Activated CD4-positive, alpha-beta memory T cell treated with anti-CD3 and anti-CD28 coated beads for 36 hours (primary cell): ENCODE measurements around the gene CLIC4. TPM values are rescaled to one million over a fixed set of nuclear protein-coding genes. Genes with fewer than 3 reads are reported as not detected.
"Not testable (repeated sequence)": the region's sequence is repeated elsewhere in the genome, so short reads cannot be mapped to it uniquely, and the experiment has no call there.

Source experiments
- CTCF ChIA-PET: fragments of 350-600 bp; sonication (Branson Sonifier 250); formaldehyde crosslinking; loops from one replicate; lab custom pipeline; 2021; ENCODE audit warnings: antibody characterized with exemption, inconsistent platforms; lab: Charles Lee
- POLR2A ChIA-PET: fragments of 350-600 bp; sonication (Branson Sonifier 250); formaldehyde crosslinking; loops from one replicate; lab custom pipeline; 2021; ENCODE audit warnings: antibody characterized with exemption; lab: Charles Lee
- DNase-seq: peaks from one replicate; pipeline ENCODE4 v3.0.0-alpha.2; 2020
- H3K27ac Mint-ChIP-seq: one replicate; pipeline ENCODE4 v1.8.0; 2021; ENCODE audit warnings: mixed read lengths
- H3K27me3 Mint-ChIP-seq: one replicate; pipeline ENCODE4 v1.8.0; 2021; ENCODE audit warnings: mixed read lengths
- H3K36me3 Mint-ChIP-seq: one replicate; pipeline ENCODE4 v1.8.0; 2021; ENCODE audit warnings: mixed read lengths
- H3K4me1 Mint-ChIP-seq: one replicate; pipeline ENCODE4 v1.8.0; 2021; ENCODE audit warnings: low read depth, mixed read lengths
- H3K4me3 Mint-ChIP-seq: one replicate; pipeline ENCODE4 v1.8.0; 2021; ENCODE audit warnings: mild to moderate bottlenecking, mixed read lengths
- H3K9me3 Mint-ChIP-seq: one replicate; pipeline ENCODE4 v1.8.0; 2021; ENCODE audit warnings: mixed read lengths
- intact Hi-C: fragments of 100-400 bp; cut with micrococcal nuclease; formaldehyde crosslinking; loops from one replicate; pipeline ENCODE4 v1.15.1; 2023
- total RNA-seq, 2 experiments: library from RNA; stranded (reverse); gene quantifications; one replicate each; pipeline ENCODE4 v1.2.3, GENCODE V29; 2021

The CLIC4 gene
- total RNA-seq, 2 experiments from 2014 or later = 25.5 to 26.3 TPM

DNA sequence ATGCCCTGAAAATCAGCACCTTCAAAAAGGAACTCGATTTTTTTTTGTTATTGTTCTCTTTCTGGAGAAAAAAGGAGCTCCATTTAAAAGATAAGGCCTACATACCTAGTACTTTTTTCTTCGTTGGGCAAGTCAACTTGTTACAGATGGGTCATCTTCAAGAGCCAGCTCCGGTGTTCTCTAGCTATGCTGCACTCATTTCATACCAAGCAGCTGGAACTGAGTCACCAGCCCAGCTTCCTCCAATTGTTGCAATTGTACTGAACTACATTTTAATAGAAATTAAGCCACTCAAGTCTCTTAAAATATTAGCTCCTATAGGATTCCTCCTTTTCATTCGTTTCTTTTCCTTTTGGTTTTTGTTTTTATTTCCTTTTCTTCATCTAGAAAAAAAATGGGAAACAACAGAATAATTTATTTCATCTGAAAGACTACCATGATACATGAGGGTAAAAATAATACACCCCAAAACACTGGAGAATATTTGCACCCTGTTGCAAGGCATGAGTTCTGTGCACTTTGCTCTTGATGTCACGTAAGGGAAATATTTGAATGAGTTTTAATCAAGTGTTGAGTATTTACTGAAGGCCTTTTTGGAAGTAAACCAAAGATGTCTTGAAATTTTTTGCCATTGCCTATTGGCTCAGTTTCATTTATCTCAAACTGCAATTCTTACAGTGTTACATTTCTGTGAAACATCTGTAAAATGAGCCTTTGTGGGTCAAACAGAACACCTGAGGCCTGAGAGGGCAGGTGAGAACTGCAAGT, 60.5 kb downstream of the CLIC4 start:
- ChIA-PET POLR2A (no interaction called here), CTCF (interaction anchor here (0.7 to 2.3 kb wide), 3 partner anchors 43 to 421 kb away, joined by 3 to 12 read pairs (median 3); no protein-coding TSS in a partner anchor)
- Mint-ChIP-seq H3K27ac (no peak overlapping the region), H3K4me3 (no peak overlapping the region), H3K36me3 (peaks cover 2% of the 10 kb centered on the region), H3K27me3 (no peaks in the 10 kb centered on the region), H3K9me3 (no peaks in the 10 kb centered on the region), H3K4me1 (no peaks in the 10 kb centered on the region)
- DNase-seq = no peak
- intact Hi-C loops = no loop called here

DNA sequence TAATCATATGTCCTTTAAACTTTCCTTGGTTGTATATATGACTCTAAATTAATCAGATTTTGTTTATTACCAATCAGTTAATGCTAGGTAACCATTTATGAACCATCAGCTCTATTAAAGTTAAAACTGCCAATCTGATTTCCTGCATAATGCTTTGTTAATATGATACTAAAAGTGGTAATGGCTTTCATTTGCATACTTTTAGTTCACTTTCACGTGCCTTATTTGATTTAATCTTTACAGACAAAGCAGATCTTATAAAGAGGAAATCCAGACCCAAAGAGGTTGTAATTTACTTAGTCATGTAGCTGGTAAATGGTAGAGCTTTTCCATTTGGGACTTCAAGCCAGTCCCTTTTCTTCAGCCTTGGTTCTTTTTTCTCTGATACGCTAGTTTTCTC, 61.3 kb downstream of the CLIC4 start:
- Mint-ChIP-seq H3K27me3 (no peaks in the 10 kb centered on the region), H3K9me3 (no peaks in the 10 kb centered on the region), H3K4me1 (no peaks in the 10 kb centered on the region), H3K4me3 (no peak overlapping the region), H3K36me3 (no peaks in the 10 kb centered on the region), H3K27ac (no peak overlapping the region)
- CTCF ChIA-PET = interaction anchor here (1.2 to 2.3 kb wide), 2 partner anchors 42 to 118 kb away, joined by 3 to 12 read pairs; no protein-coding TSS in a partner anchor
- POLR2A ChIA-PET = no interaction called here
- no peak for DNase-seq
- intact Hi-C loops = no loop called here

DNA sequence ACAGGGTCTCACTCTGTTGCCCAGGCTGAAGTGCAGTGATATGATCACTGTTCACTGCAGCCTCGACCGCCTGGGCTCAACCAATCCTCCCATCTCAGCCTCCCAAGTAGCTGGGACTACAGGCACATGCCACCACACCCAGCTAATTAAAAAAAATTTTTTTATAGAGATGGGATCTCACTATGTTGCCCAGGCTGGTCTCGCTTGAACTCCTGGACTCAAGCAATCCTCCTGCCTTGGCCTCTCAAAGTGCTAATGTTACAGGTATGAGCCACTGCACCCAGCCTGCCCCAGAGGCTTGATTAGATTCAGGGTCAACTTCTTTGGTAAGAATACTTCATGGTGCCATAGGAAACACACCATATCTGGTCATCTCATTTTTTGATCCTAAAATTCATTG, 66.2 kb downstream of the CLIC4 start:
- H3K4me1 Mint-ChIP-seq, H3K27me3 Mint-ChIP-seq, H3K4me3 Mint-ChIP-seq, intact Hi-C loops, H3K27ac Mint-ChIP-seq, H3K9me3 Mint-ChIP-seq, H3K36me3 Mint-ChIP-seq, POLR2A ChIA-PET, DNase-seq: not testable (repeated sequence)
- CTCF ChIA-PET = interaction anchor here (0.5 to 0.7 kb wide), 2 partner anchors 113 to 631 kb away, joined by 3 to 4 read pairs; no protein-coding TSS in a partner anchor

DNA sequence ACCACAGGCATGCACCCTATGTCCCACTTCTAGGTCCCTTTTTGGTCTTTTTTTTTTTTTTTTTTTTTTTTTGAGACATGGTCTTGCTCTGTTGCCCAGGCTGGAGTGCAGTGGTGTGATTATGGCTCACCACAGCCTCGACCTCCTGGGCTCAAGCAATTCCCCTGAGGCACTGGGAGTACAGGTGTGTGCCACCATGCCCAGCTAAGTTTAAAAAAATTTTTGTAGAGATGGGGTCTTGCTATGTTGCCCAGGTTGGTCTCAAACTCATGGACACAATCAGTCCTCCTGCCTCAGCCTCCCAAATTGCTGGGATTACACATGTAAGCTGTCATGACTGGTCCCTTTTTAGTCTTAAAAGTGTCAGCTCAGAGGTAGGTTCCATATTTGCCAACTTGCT, 75.0 kb downstream of the CLIC4 start:
- H3K36me3 Mint-ChIP-seq, H3K4me1 Mint-ChIP-seq, H3K4me3 Mint-ChIP-seq, intact Hi-C loops, H3K27ac Mint-ChIP-seq, DNase-seq, H3K27me3 Mint-ChIP-seq, H3K9me3 Mint-ChIP-seq, POLR2A ChIA-PET: not testable (repeated sequence)
- CTCF ChIA-PET = interaction anchor here (1.1 kb wide), 1 partner anchor 10 kb away, joined by 4 read pairs; no protein-coding TSS in a partner anchor

DNA sequence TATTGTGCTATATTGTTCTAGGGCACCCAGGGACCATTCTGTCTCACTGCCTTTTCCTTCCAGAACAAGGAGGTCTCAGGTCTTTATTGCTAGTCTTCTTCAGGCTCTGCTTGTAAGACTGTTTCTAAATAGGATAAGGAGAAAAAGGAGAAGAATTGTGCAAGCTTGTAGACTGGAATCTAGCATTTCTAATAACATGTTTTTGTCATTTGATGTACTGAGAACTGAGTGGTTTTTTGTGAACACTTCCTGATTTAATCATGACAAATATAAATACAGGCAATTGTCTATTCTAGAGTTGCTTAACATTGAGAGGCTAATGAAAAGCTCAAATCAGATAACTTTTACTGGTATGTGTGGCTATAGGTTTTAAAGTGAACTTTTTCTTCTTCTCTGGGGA, 77.6 kb downstream of the CLIC4 start:
- intact Hi-C loops = no loop called here
- Mint-ChIP-seq H3K9me3 (no peaks in the 10 kb centered on the region), H3K27ac (no peak overlapping the region), H3K4me1 (peaks cover 1% of the 10 kb centered on the region), H3K4me3 (no peak overlapping the region), H3K27me3 (peaks cover 6% of the 10 kb centered on the region), H3K36me3 (no peaks in the 10 kb centered on the region)
- DNase-seq = no peak
- ChIA-PET POLR2A (no interaction called here), CTCF (interaction anchor here (1.4 to 11.1 kb wide), 3 partner anchors 13 to 132 kb away, joined by 5 to 299 read pairs (median 40); no protein-coding TSS in a partner anchor)

- CTCF ChIA-PET = interaction anchor here (0.7 to 11.1 kb wide), 5 partner anchors 12 to 262 kb away, joined by 3 to 299 read pairs (median 5); no protein-coding TSS in a partner anchor
- H3K27ac Mint-ChIP-seq, H3K36me3 Mint-ChIP-seq, H3K27me3 Mint-ChIP-seq, H3K9me3 Mint-ChIP-seq, DNase-seq, H3K4me1 Mint-ChIP-seq, POLR2A ChIA-PET, H3K4me3 Mint-ChIP-seq, intact Hi-C loops: not testable (repeated sequence)
These were observed 78.2 kb downstream of the CLIC4 start for GRCh38 chr1:24823486-24823885.

- H3K27me3 Mint-ChIP-seq = peaks cover 10% of the 10 kb centered on the region
- no peaks in the 10 kb centered on the region for H3K36me3 Mint-ChIP-seq
- H3K27ac Mint-ChIP-seq = no peak overlapping the region
- no peaks in the 10 kb centered on the region for H3K9me3 Mint-ChIP-seq
- no peak for DNase-seq
- H3K4me1 Mint-ChIP-seq = no peaks in the 10 kb centered on the region
- CTCF ChIA-PET = interaction anchor here (6.6 to 11.1 kb wide), 2 partner anchors 11 to 134 kb away, joined by 40 to 299 read pairs; no protein-coding TSS in a partner anchor
- POLR2A ChIA-PET = no interaction called here
- H3K4me3 Mint-ChIP-seq = no peak overlapping the region
- intact Hi-C loops = no loop called here
These were observed 79.9 kb downstream of the CLIC4 start for GRCh38 chr1:24825174-24825573.

- CTCF ChIA-PET = interaction anchor here (1.3 to 11.1 kb wide), 3 partner anchors 9 to 275 kb away, joined by 4 to 299 read pairs (median 40); no protein-coding TSS in a partner anchor
- peaks cover 10% of the 10 kb centered on the region for H3K27me3 Mint-ChIP-seq
- intact Hi-C loops = no loop called here
- H3K4me1 Mint-ChIP-seq = no peaks in the 10 kb centered on the region
- POLR2A ChIA-PET = no interaction called here
- H3K9me3 Mint-ChIP-seq = no peaks in the 10 kb centered on the region
- no peak overlapping the region for H3K27ac Mint-ChIP-seq
- no peak for DNase-seq
- H3K4me3 Mint-ChIP-seq = no peak overlapping the region
- no peaks in the 10 kb centered on the region for H3K36me3 Mint-ChIP-seq
These were observed 81.3 kb downstream of the CLIC4 start for GRCh38 chr1:24826510-24826909.

DNA sequence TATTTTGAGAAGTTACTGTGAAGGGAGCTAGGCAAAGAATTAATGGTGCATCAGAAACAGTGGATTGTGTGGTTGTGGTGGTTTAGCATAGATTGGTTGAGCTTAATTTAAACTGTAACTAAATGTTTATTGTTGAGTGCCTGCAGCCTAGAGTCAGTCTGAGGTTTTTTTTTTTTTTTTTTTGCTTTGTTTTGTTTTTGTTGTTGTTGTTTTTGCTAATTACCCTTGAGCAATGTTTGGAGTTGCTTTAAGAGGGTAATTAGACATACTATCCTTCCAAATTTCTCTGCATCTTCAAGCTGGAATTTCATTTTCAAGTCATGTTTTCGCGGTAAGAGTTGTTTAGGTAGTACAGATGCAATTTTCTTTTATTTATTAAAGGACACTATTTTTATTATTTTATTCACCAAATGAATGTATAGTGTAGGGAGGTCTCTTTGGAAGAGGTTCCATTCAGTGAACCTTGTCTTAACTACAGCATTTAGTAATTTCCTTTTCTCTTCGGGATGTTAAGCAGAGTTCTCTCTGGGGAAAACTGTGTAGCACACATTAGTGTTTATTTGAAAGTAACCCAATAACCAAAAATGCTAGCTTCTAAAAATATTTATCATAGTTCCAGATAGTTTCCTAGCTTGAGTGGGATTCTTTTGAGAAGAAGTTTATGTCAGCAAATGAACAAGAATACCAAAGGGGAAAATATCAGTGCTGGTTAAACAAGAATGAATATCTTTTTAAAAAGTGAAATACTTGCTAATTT, 82.3 kb downstream of the CLIC4 start:
- no peaks in the 10 kb centered on the region for H3K36me3 Mint-ChIP-seq
- H3K4me1 Mint-ChIP-seq = no peaks in the 10 kb centered on the region
- no peak for DNase-seq
- peaks cover 7% of the 10 kb centered on the region for H3K27me3 Mint-ChIP-seq
- H3K4me3 Mint-ChIP-seq = no peak overlapping the region
- no peaks in the 10 kb centered on the region for H3K9me3 Mint-ChIP-seq
- ChIA-PET CTCF (interaction anchor here (1.3 to 11.1 kb wide), 3 partner anchors 8 to 274 kb away, joined by 4 to 299 read pairs (median 40); no protein-coding TSS in a partner anchor), POLR2A (no interaction called here)
- H3K27ac Mint-ChIP-seq = no peak overlapping the region
- intact Hi-C loops = no loop called here

DNA sequence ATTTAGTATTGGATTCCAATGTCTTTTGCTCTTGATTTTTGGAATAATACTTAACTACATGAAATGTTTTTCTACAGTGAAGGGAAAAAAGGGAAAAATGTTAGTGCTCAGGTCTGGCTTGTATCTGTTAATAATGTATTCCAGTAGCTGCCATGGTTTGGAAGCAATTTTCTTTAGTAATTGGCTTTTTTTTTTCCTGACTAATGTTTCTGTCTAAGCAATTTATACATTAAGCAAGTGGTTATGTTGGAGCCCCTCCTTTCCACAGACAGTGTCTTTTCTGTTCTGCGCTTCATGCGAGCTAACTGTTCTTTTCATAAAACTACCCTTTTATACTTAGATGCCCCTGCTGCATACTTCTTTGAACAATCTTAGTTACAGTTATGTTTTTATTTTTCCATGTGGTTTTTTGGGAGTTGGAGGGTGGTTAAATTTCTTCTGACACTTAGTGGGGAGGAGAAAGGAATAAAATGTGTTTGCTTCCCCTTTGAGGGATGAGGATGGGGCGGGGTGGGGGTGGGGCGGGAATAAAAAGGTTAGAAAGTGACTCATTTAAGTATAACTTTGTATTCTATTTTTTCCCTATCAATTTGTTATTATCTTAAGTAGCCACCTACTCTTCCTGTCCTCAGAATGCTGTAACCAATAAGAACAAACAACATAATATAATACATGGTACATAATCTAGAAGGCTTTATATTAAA, 83.1 kb downstream of the CLIC4 start:
- H3K27me3 Mint-ChIP-seq = peaks cover 7% of the 10 kb centered on the region
- no peak overlapping the region for H3K27ac Mint-ChIP-seq
- POLR2A ChIA-PET = no interaction called here
- no peaks in the 10 kb centered on the region for H3K4me1 Mint-ChIP-seq
- CTCF ChIA-PET = interaction anchor here (6.6 to 11.1 kb wide), 2 partner anchors 7 to 138 kb away, joined by 40 to 299 read pairs; no protein-coding TSS in a partner anchor
- intact Hi-C loops = no loop called here
- H3K36me3 Mint-ChIP-seq = no peaks in the 10 kb centered on the region
- DNase-seq = no peak
- no peak overlapping the region for H3K4me3 Mint-ChIP-seq
- no peaks in the 10 kb centered on the region for H3K9me3 Mint-ChIP-seq

DNA sequence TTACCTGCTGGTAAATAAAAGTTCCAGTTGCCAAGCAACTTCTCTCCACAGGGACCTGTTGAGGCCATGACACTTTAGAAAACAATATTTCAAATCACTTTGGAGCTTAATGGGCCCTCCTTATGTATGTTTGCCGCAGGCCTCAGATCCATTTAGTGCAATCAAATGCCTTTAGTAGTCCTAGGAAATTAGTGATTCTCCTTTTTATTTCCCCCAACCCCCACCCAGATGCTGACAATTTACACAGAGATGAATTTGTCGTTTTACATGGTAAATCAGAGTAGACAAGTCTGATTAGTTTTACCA, 83.6 kb downstream of the CLIC4 start:
- Mint-ChIP-seq H3K27me3 (peaks cover 5% of the 10 kb centered on the region), H3K27ac (no peak overlapping the region), H3K4me1 (no peaks in the 10 kb centered on the region), H3K36me3 (no peaks in the 10 kb centered on the region), H3K4me3 (no peak overlapping the region), H3K9me3 (no peaks in the 10 kb centered on the region)
- no peak for DNase-seq
- ChIA-PET POLR2A (no interaction called here), CTCF (interaction anchor here (2.3 to 11.1 kb wide), 2 partner anchors 138 to 145 kb away, joined by 13 to 299 read pairs; no protein-coding TSS in a partner anchor)
- intact Hi-C loops = no loop called here
